Keratinocyte (primary cell): ENCODE data around the gene CLRN3.

Experiments used
- CTCF ChIP-seq, 3 experiments: IDR thresholded peaks in 1 of 3; conservative IDR thresholded peaks in 1 of 3; optimal IDR thresholded peaks in 1 of 3; 2 replicates in 2 of 3; 3 replicates in 1 of 3; pipeline versions ENCODE3 to v1.5.1; 2011; ENCODE audit warnings: low read length in 3 of 3, mild to moderate bottlenecking in 3 of 3, moderate library complexity in 2 of 3, control low read depth in 1 of 3, inconsistent platforms in 1 of 3; ENCODE audit not compliant: insufficient read depth in 2 of 3; ENCODE audit errors: extremely low read depth in 1 of 3
- EZH2 ChIP-seq: IDR thresholded peaks from one replicate; pipeline ENCODE4 v1.6.1; 2012; ENCODE audit warnings: inconsistent platforms, mild to moderate bottlenecking, low read length, moderate library complexity

- TF ChIP-seq CTCF (optimal IDR thresholded peaks at IDR 0.05 in 1 of 3, IDR thresholded peaks at IDR 0.05 in 1 of 3, conservative IDR thresholded peaks at IDR 0.05 in 1 of 3; ENCODE audit: extremely low read depth in 1 of 3, insufficient read depth in 2 of 3, low read length in 3 of 3) = no peak
- TF ChIP-seq EZH2 = no peak
Observed at GRCh38 chr10:127852456-127852855, 40.3 kb downstream of the CLRN3 start.
